HepG2 (cell line): ENCODE measurements around the gene COPS7A. TPM values are rescaled to one million over a fixed set of nuclear protein-coding genes. Genes with fewer than 3 reads are reported as not detected.

Experiments used
- ATF4 ChIP-seq, 2 experiments: fragments of 450-650 bp in 1 of 2; sonication (generic) in 1 of 2; formaldehyde crosslinking; IDR thresholded peaks; 2 replicates each; pipeline versions ENCODE4 v1.5.0 to v1.8.0; 2020 to 2022; ENCODE audit warnings: mild to moderate bottlenecking in 1 of 2, missing genetic modification reagents in 1 of 2
- CENPX ChIP-seq: sonication (generic); formaldehyde crosslinking; IDR thresholded peaks from 2 replicates; pipeline ENCODE4 v1.9.0; 2021; ENCODE audit warnings: mild to moderate bottlenecking, missing genetic modification reagents, moderate library complexity
- EEA1 ChIP-seq: sonication (generic); formaldehyde crosslinking; IDR thresholded peaks from 2 replicates; pipeline ENCODE4 v1.5.1; 2020; ENCODE audit warnings: mild to moderate bottlenecking, missing genetic modification reagents, borderline replicate concordance
- ESRRA ChIP-seq: sonication (generic); formaldehyde crosslinking; IDR thresholded peaks from 2 replicates; pipeline ENCODE4 v1.5.1; 2020; ENCODE audit warnings: mild to moderate bottlenecking, low read depth, missing genetic modification reagents
- FOXP4 ChIP-seq: sonication (generic); formaldehyde crosslinking; IDR thresholded peaks from 2 replicates; pipeline ENCODE4 v1.4.0; 2020; ENCODE audit warnings: missing genetic modification reagents
- GPN1 ChIP-seq: sonication (generic); formaldehyde crosslinking; IDR thresholded peaks from 2 replicates; pipeline ENCODE4 v1.5.1; 2020; ENCODE audit warnings: missing genetic modification reagents, borderline replicate concordance
- MAZ ChIP-seq, 2 experiments: sonication (generic) in 1 of 2; formaldehyde crosslinking in 1 of 2; IDR thresholded peaks; 2 replicates each; pipeline versions ENCODE4 v1.5.0 to v1.6.1; 2012 to 2020; ENCODE audit warnings: low read depth in 2 of 2, mild to moderate bottlenecking in 2 of 2, borderline replicate concordance in 1 of 2, improper control_type of control experiment in 1 of 2, low read length in 1 of 2, missing genetic modification reagents in 1 of 2, moderate library complexity in 1 of 2
- NBN ChIP-seq: fragments of 450-650 bp; conservative IDR thresholded peaks from 2 replicates; pipeline ENCODE4 v1.6.1; 2017
- NFATC3 ChIP-seq: sonication (generic); formaldehyde crosslinking; IDR thresholded peaks from 2 replicates; pipeline ENCODE4 v1.5.1; 2020; ENCODE audit warnings: mild to moderate bottlenecking, missing genetic modification reagents
- NR2C2 ChIP-seq: sonication (generic); formaldehyde crosslinking; IDR thresholded peaks from 2 replicates; pipeline ENCODE4 v1.4.0; 2020; ENCODE audit warnings: missing genetic modification reagents, mild to moderate bottlenecking, moderate library complexity, borderline replicate concordance
- PCBP1 ChIP-seq: fragments of 200-400 bp; formaldehyde crosslinking; IDR thresholded peaks from 2 replicates; pipeline ENCODE4 v1.6.1; 2017; ENCODE audit warnings: mild to moderate bottlenecking, low read depth, low read length, borderline replicate concordance
- RELA ChIP-seq: sonication (generic); formaldehyde crosslinking; IDR thresholded peaks from 2 replicates; pipeline ENCODE4 v1.4.0; 2020; ENCODE audit warnings: missing genetic modification reagents
- SOX13 ChIP-seq, 3 experiments: fragments of 450-650 bp in 1 of 3; sonication (generic) in 1 of 3; formaldehyde crosslinking in 1 of 3; IDR thresholded peaks in 2 of 3; conservative IDR thresholded peaks in 1 of 3; 2 replicates each; pipeline versions ENCODE4 v1.5.0 to v1.6.1; 2016 to 2020; ENCODE audit warnings: antibody characterized with exemption in 1 of 3, mild to moderate bottlenecking in 1 of 3, missing compliant biosample characterization in 1 of 3, missing genetic modification reagents in 1 of 3, moderate library complexity in 1 of 3
- SOX6 ChIP-seq, 2 experiments: fragments of 450-650 bp in 1 of 2; sonication (generic) in 1 of 2; formaldehyde crosslinking in 1 of 2; IDR thresholded peaks; 2 replicates each; pipeline versions ENCODE4 v1.4.0 to v1.6.1; 2017 to 2020; ENCODE audit warnings: antibody characterized with exemption in 1 of 2, mild to moderate bottlenecking in 1 of 2, missing genetic modification reagents in 1 of 2
- ZFP1 ChIP-seq: IDR thresholded peaks from 2 replicates; pipeline ENCODE4 v1.6.1; 2016
- ZIK1 ChIP-seq: sonication (generic); formaldehyde crosslinking; IDR thresholded peaks from 2 replicates; pipeline ENCODE4 v1.5.0; 2020; ENCODE audit warnings: mild to moderate bottlenecking, low read depth, missing genetic modification reagents, borderline replicate concordance
- ZNF24 ChIP-seq: fragments of 450-650 bp; IDR thresholded peaks from 2 replicates; pipeline ENCODE4 v1.6.1; 2017; ENCODE audit warnings: antibody characterized with exemption, mild to moderate bottlenecking
- ZNF331 ChIP-seq: sonication (generic); formaldehyde crosslinking; IDR thresholded peaks from 2 replicates; pipeline ENCODE4 v1.4.0; 2020; ENCODE audit warnings: missing genetic modification reagents
- ZNF33B ChIP-seq: sonication (generic); formaldehyde crosslinking; IDR thresholded peaks from 2 replicates; pipeline ENCODE4 v1.5.1; 2020; ENCODE audit warnings: mild to moderate bottlenecking, missing genetic modification reagents
- ZNF543 ChIP-seq: sonication (generic); formaldehyde crosslinking; IDR thresholded peaks from 2 replicates; pipeline ENCODE4 v1.4.0; 2020; ENCODE audit warnings: mild to moderate bottlenecking, missing genetic modification reagents
- ZNF639 ChIP-seq: conservative IDR thresholded peaks from 2 replicates; pipeline ENCODE4 v1.6.1; 2018; ENCODE audit warnings: missing genetic modification reagents
- ZNF709 ChIP-seq: sonication (generic); formaldehyde crosslinking; IDR thresholded peaks from 2 replicates; pipeline ENCODE4 v1.5.0; 2020; ENCODE audit warnings: mild to moderate bottlenecking, missing genetic modification reagents
- ZNF788 ChIP-seq: sonication (generic); formaldehyde crosslinking; IDR thresholded peaks from 2 replicates; pipeline ENCODE4 v1.5.0; 2020; ENCODE audit warnings: mild to moderate bottlenecking, missing genetic modification reagents, borderline replicate concordance
- ZNF841 ChIP-seq: sonication (generic); formaldehyde crosslinking; IDR thresholded peaks from 2 replicates; pipeline ENCODE4 v1.8.1; 2023; ENCODE audit warnings: missing genetic modification reagents, borderline replicate concordance
- ZSCAN20 ChIP-seq: sonication (generic); formaldehyde crosslinking; IDR thresholded peaks from 2 replicates; pipeline ENCODE4 v1.4.0; 2020; ENCODE audit warnings: missing genetic modification reagents, mild to moderate bottlenecking, borderline replicate concordance
- polyA plus RNA-seq, 8 experiments: library from polyadenylated mRNA; depleted of rRNA in 3 of 8; stranded (reverse) in 7 of 8; unstranded in 1 of 8; fragments of >200 nt; fragmentation: Illumina TruSeq in 4 of 8; extraction: Trizol in 4 of 8; gene quantifications; 2 replicates each; pipeline versions ENCODE4 v1.2.1 to v1.2.3, GENCODE V29; 2011 to 2016; ENCODE audit warnings: low read depth in 4 of 8, missing spikeins in 1 of 8, mixed read lengths in 1 of 8; ENCODE audit not compliant: insufficient read depth in 1 of 8
- total RNA-seq, 5 experiments: library from RNA; depleted of rRNA; stranded (reverse); fragments of >200 nt; fragmentation: Illumina TruSeq; extraction: Trizol; gene quantifications; 2 replicates each; pipeline ENCODE4 v1.2.3, GENCODE V29; 2016; ENCODE audit warnings: low read depth in 1 of 5

COPS7A gene
- total and polyA plus RNA-seq, 2 of the 13 experiments (the other 11 are each of a cell fraction or from before 2014, with no cell fraction given) = 40.0 to 73.6 TPM

- TF ChIP-seq ATF4 (CRISPR knock-in tag; IDR thresholded peaks at IDR 0.05) (0 out of 4 replicates have a peak, but pooled peaks of 1 of the 2 experiments have one; percentile 30), RELA (CRISPR knock-in tag) (no peak), ESRRA (CRISPR knock-in tag) (no peak), ZNF331 (CRISPR knock-in tag) (no peak), ZNF788 (CRISPR knock-in tag) (no peak), SOX13 (IDR thresholded peaks at IDR 0.05) (no peak), SOX13 (CRISPR knock-in tag; conservative IDR thresholded peaks at IDR 0.05 in 1 of 2, IDR thresholded peaks at IDR 0.05 in 1 of 2) (peak in 1 of 2 experiments; percentile 8; a peak in 1 of 4 replicates), NFATC3 (CRISPR knock-in tag) (no peak), NBN (no peak), ZNF33B (no peak), MAZ (IDR thresholded peaks at IDR 0.05; ENCODE audit: borderline replicate concordance, low read depth, low read length) (peak; percentile 66), MAZ (CRISPR knock-in tag; IDR thresholded peaks at IDR 0.05; ENCODE audit: low read depth) (no peak; the same call in 1 of the 2 replicates), NR2C2 (CRISPR knock-in tag) (no peak), ZIK1 (CRISPR knock-in tag) (no peak; the same call in 1 of the 2 replicates), SOX6 (IDR thresholded peaks at IDR 0.05) (no peak), SOX6 (CRISPR knock-in tag; IDR thresholded peaks at IDR 0.05) (no peak), ZNF639 (CRISPR knock-in tag) (peak; percentile 49; the same call in 1 of the 2 replicates), ZNF543 (CRISPR knock-in tag) (no peak), FOXP4 (CRISPR knock-in tag) (no peak), GPN1 (CRISPR knock-in tag) (no peak), ZNF24 (no peak), ZNF841 (CRISPR knock-in tag) (no peak), EEA1 (no peak), PCBP1 (no peak), CENPX (CRISPR knock-in tag) (no peak), ZNF709 (no peak), ZSCAN20 (0 out of 2 replicates have a peak, but pooled peaks have one; percentile 35), ZFP1 (CRISPR knock-in tag) (peak; percentile 28; the same call in 1 of the 2 replicates)
Observed at GRCh38 chr12:6766651-6767349, 43.0 kb downstream of the COPS7A start (continued).
